Nephron progenitor cell (in vitro differentiated cells): Measurements from ENCODE around the gene TECR.
"Not testable (repeated sequence)": the region's sequence is repeated elsewhere in the genome, so short reads cannot be mapped to it uniquely, and the experiment has no call there.

ENCODE experiments used
- DNase-seq: peaks from one replicate; pipeline ENCODE4 v3.0.0; 2021
- H3K27ac Mint-ChIP-seq: 2 replicates; pipeline ENCODE4 v1.8.0; 2021; ENCODE audit warnings: mild to moderate bottlenecking, moderate library complexity, mixed read lengths
- H3K27me3 Mint-ChIP-seq: 2 replicates; pipeline ENCODE4 v1.8.0; 2021; ENCODE audit warnings: mild to moderate bottlenecking, low read depth, mixed read lengths; ENCODE audit not compliant: poor library complexity
- H3K36me3 Mint-ChIP-seq: 2 replicates; pipeline ENCODE4 v1.8.0; 2021; ENCODE audit warnings: low read depth, mixed read lengths
- H3K4me1 Mint-ChIP-seq: 2 replicates; pipeline ENCODE4 v1.8.0; 2021; ENCODE audit warnings: mixed read lengths
- H3K4me3 Mint-ChIP-seq: 2 replicates; pipeline ENCODE4 v1.8.0; 2021; ENCODE audit warnings: mild to moderate bottlenecking, moderate library complexity, mixed read lengths
- H3K9me3 Mint-ChIP-seq: 2 replicates; pipeline ENCODE4 v1.8.0; 2021; ENCODE audit warnings: mild to moderate bottlenecking, moderate library complexity, mixed read lengths
- TF ChIP-seq, protein P1 (sequence below): fragments of 200-600 bp; sonication (generic); IDR thresholded peaks from 2 replicates; pipeline ENCODE4 v1.5.0; 2021; ENCODE audit warnings: antibody characterized with exemption

TECR gene

DNA sequence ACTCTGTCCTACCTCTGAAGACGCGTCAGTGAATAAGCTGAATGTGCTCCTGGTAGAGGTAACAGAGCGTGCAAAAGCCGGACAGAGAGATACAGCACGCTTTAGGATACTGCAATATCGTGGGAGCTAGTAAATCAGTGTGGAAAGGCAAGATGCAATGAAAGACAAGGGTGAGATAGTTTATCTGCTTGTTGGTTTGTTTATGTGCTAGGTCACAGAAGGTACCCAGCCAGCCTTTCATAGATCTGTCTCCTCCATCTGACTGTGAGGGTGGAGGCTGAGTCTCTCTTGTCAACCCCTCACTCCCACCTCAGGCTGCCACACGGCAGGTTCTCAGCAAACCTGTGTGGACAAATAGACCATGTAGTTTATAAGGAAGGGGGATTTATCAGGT lies 32.6 kb upstream of the TECR start:
- DNase-seq: no peak
- H3K27me3 Mint-ChIP-seq: peaks cover 6% of the 10 kb centered on the region
- peaks cover 29% of the 10 kb centered on the region for H3K4me1 Mint-ChIP-seq
- H3K9me3 Mint-ChIP-seq: no peaks in the 10 kb centered on the region
- peaks cover 15% of the 10 kb centered on the region for H3K36me3 Mint-ChIP-seq
- H3K27ac Mint-ChIP-seq: no peak overlapping the region
- peak overlapping the region; percentile 62 for H3K4me3 Mint-ChIP-seq
- TF ChIP-seq, protein P1, sequence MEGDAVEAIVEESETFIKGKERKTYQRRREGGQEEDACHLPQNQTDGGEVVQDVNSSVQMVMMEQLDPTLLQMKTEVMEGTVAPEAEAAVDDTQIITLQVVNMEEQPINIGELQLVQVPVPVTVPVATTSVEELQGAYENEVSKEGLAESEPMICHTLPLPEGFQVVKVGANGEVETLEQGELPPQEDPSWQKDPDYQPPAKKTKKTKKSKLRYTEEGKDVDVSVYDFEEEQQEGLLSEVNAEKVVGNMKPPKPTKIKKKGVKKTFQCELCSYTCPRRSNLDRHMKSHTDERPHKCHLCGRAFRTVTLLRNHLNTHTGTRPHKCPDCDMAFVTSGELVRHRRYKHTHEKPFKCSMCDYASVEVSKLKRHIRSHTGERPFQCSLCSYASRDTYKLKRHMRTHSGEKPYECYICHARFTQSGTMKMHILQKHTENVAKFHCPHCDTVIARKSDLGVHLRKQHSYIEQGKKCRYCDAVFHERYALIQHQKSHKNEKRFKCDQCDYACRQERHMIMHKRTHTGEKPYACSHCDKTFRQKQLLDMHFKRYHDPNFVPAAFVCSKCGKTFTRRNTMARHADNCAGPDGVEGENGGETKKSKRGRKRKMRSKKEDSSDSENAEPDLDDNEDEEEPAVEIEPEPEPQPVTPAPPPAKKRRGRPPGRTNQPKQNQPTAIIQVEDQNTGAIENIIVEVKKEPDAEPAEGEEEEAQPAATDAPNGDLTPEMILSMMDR: no peak

DNA sequence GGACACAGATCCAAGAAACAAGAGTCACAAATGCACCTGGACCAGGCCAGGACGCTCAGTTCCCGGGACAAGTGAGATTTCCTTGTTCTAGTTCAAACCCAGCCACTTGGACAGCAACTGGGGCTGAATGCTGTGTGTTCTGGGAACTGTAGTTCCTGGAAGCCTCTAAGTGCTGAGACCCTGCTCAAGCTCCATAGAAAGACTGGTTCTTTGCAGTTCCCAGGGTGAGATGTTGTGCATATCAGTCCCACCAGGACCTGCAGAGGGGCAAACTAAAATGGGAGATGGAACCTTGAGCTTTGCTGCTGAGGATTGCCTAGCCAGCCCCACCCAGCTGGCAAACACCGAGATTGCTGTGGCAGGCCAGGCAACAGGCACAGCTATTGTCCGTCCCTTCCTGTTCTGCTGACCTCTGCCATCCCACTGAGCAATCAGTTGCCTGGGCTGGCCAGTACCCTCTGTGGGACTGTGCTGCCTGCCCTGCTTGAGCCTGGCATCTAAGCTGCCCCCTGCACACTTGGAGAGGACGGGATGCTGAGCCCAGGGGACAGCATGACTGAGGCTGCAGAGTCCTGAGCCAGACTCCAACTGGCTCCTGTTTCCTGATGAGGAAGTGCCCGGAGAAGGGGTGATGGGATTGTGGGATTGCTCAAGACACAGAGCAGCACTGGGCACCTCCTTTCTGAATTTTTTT lies 32.0 kb upstream of the TECR start:
- TF ChIP-seq, protein P1: no peak
- peaks cover 15% of the 10 kb centered on the region for H3K36me3 Mint-ChIP-seq
- H3K27me3 Mint-ChIP-seq: peaks cover 6% of the 10 kb centered on the region
- H3K4me3 Mint-ChIP-seq: no peak overlapping the region
- DNase-seq: no peak
- H3K27ac Mint-ChIP-seq: peak overlapping the region; percentile 39
- H3K4me1 Mint-ChIP-seq: peaks cover 33% of the 10 kb centered on the region
- no peaks in the 10 kb centered on the region for H3K9me3 Mint-ChIP-seq

DNA sequence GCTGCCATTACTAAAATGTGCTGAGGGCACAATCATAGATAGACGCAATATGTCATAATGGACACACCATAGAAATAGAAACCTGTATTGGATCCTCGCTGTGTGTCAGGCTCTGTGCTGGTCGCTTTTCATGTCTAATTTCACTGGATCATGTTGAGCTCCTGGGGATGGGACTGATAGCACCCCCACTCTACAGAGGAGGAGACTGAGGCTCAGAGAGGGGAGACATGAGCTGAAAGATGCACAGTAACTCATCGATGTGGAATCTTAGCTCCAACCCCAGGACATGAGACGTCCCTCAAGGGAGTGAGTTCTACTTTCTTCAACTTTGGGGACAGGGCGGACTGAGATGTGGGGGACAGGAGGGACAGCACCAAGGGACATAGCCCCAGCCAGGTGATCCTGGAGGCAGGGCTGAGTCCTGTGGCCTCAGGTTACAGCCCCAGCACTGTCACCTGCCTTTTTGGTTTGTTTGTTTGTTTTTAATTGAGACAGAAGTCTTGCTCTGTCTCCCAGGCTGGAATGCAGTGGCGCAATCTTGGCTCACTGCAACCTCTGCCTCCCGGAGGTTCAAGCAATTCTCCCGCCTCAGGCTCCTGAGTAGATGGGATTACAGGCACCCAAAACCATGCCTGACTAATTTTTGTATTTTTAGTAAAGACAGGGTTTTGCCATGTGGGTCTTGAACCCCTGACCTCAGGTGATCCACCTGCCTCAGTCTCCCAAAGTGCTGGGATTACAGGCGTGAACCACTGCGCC lies 26.9 kb upstream of the TECR start:
- TF ChIP-seq, protein P1: no peak
- no peaks in the 10 kb centered on the region for H3K9me3 Mint-ChIP-seq
- peaks cover 18% of the 10 kb centered on the region for H3K27me3 Mint-ChIP-seq
- H3K36me3 Mint-ChIP-seq: no peaks in the 10 kb centered on the region
- H3K4me1 Mint-ChIP-seq: peaks cover 38% of the 10 kb centered on the region
- H3K4me3 Mint-ChIP-seq: no peak overlapping the region
- H3K27ac Mint-ChIP-seq: peak overlapping the region; percentile 68
- DNase-seq: no peak

DNA sequence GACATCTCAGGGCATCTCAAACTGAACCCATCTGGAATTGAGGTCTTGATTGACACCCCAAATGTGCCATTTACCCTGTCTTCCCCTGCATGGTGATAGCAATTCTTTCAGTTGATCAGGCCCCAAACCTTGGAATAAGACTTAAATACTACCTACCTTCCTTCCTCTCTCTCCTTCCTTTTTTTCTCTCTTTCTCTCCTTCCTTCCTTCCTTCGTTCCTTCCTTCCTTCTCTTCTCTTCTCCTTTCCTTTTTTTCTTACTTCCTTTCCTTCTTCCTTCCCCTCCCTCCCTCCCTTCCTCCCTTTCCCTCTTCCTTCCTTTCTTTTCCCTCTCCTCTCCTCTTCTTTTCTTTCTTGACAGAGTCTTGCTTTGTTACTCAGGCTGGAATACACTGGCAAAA lies 26.1 kb upstream of the TECR start:
- Mint-ChIP-seq H3K9me3 (no peaks in the 10 kb centered on the region), H3K27me3 (peaks cover 20% of the 10 kb centered on the region), H3K4me3 (no peak overlapping the region), H3K4me1 (peaks cover 39% of the 10 kb centered on the region), H3K27ac (no peak overlapping the region), H3K36me3 (no peaks in the 10 kb centered on the region)
- TF ChIP-seq, protein P1: no peak
- DNase-seq: no peak

GRCh38 chr19:14504575-14504974 lies 24.8 kb upstream of the TECR start:
- peaks cover 20% of the 10 kb centered on the region for H3K27me3 Mint-ChIP-seq

GRCh38 chr19:14505488-14506239 lies 23.7 kb upstream of the TECR start:
- H3K4me3 Mint-ChIP-seq: no peak overlapping the region
- DNase-seq: peak; percentile 76
- peaks cover 14% of the 10 kb centered on the region for H3K27me3 Mint-ChIP-seq
- no peaks in the 10 kb centered on the region for H3K9me3 Mint-ChIP-seq
- peak overlapping the region; percentile 49 for H3K27ac Mint-ChIP-seq
- peaks cover 49% of the 10 kb centered on the region for H3K4me1 Mint-ChIP-seq
- H3K36me3 Mint-ChIP-seq: no peaks in the 10 kb centered on the region
- TF ChIP-seq, protein P1: peak; percentile 71

More at GRCh38 chr19:14504575-14504974, 24.8 kb upstream of the TECR start:
- H3K27ac Mint-ChIP-seq, H3K36me3 Mint-ChIP-seq, DNase-seq, H3K9me3 Mint-ChIP-seq, H3K4me3 Mint-ChIP-seq: not testable (repeated sequence)
- peaks cover 43% of the 10 kb centered on the region for H3K4me1 Mint-ChIP-seq
